ENCODE measurements around the gene JAKMIP1. TPM values are rescaled to one million over a fixed set of nuclear protein-coding genes. Genes with fewer than 3 reads are reported as not detected.

The JAKMIP1 gene
- polyA plus RNA-seq, 1 experiment: not detected

- TF ChIP-seq, protein P1, sequence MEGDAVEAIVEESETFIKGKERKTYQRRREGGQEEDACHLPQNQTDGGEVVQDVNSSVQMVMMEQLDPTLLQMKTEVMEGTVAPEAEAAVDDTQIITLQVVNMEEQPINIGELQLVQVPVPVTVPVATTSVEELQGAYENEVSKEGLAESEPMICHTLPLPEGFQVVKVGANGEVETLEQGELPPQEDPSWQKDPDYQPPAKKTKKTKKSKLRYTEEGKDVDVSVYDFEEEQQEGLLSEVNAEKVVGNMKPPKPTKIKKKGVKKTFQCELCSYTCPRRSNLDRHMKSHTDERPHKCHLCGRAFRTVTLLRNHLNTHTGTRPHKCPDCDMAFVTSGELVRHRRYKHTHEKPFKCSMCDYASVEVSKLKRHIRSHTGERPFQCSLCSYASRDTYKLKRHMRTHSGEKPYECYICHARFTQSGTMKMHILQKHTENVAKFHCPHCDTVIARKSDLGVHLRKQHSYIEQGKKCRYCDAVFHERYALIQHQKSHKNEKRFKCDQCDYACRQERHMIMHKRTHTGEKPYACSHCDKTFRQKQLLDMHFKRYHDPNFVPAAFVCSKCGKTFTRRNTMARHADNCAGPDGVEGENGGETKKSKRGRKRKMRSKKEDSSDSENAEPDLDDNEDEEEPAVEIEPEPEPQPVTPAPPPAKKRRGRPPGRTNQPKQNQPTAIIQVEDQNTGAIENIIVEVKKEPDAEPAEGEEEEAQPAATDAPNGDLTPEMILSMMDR (IDR thresholded peaks at IDR 0.05; ENCODE audit: low read depth, low read length): no peak
- H3K4me3 ChIP-seq (ENCODE audit: low read depth, low read length): no peak within 1 kb of the TSS
- no peaks in the 10 kb centered on the region for H3K27me3 ChIP-seq (ENCODE audit: control insufficient read depth, insufficient read depth, low read length)
- CTCF ChIA-PET: interaction anchor here (4.0 kb wide), 1 partner anchor 19 kb away, joined by 22 read pairs; no protein-coding TSS in a partner anchor
- no peak within 1 kb of the TSS for H3K27ac ChIP-seq (ENCODE audit: low read depth, low read length)
- no peaks in the 10 kb centered on the region for H3K9me3 ChIP-seq (ENCODE audit: control insufficient read depth, insufficient read depth, low read length)
- POLR2A ChIA-PET: no interaction called here
- no peak for DNase-seq (ENCODE audit: low read depth, low spot score)
These were observed 182.0 kb downstream of the JAKMIP1 start, which contains the start of gene C4orf50 for GRCh38 chr4:6018331-6018730. TSS of gene C4orf50 (minus strand) at chr4:6018431.

GRCh38 chr4:6017800-6018199 lies 182.5 kb downstream of the JAKMIP1 start:
- Histone ChIP-seq H3K9me3 (ENCODE audit: control insufficient read depth, insufficient read depth, low read length) (no peaks in the 10 kb centered on the region), H3K27ac (ENCODE audit: low read depth, low read length) (no peak overlapping the region), H3K27me3 (ENCODE audit: control insufficient read depth, insufficient read depth, low read length) (no peaks in the 10 kb centered on the region), H3K4me3 (ENCODE audit: low read depth, low read length) (no peak overlapping the region)
- no peak for DNase-seq (ENCODE audit: low read depth, low spot score)
- TF ChIP-seq, protein P1 (IDR thresholded peaks at IDR 0.05; ENCODE audit: low read depth, low read length): no peak
- CTCF ChIA-PET: no interaction called here
- POLR2A ChIA-PET: no interaction called here

DNA sequence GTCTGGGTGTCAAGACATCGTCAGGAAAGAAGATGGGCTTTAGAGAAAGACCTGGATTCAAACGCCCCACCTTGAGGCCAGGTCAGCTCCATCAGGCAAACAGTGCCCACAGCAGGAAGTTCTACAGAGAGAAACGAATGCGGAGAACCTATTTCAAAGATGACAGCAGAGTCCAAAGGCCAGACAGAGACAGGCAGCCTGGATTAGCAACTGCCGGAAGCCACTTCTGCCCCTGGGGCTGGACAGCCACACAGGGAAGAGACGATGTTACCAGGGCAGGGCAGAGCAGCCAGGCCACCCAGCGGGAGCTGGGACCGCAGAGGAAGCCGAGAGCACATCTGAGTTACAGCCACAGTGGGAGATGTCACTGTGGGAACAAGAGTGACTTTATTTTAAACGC lies 183.3 kb downstream of the JAKMIP1 start:
- Histone ChIP-seq H3K27ac (ENCODE audit: low read depth, low read length) (no peak overlapping the region), H3K4me3 (ENCODE audit: low read depth, low read length) (no peak overlapping the region), H3K9me3 (ENCODE audit: control insufficient read depth, insufficient read depth, low read length) (no peaks in the 10 kb centered on the region), H3K27me3 (ENCODE audit: control insufficient read depth, insufficient read depth, low read length) (no peaks in the 10 kb centered on the region)
- CTCF ChIA-PET: no interaction called here
- TF ChIP-seq, protein P1 (IDR thresholded peaks at IDR 0.05; ENCODE audit: low read depth, low read length): no peak
- DNase-seq (ENCODE audit: low read depth, low spot score): no peak
- POLR2A ChIA-PET: no interaction called here

GRCh38 chr4:6013564-6013963 lies 186.8 kb downstream of the JAKMIP1 start:
- Histone ChIP-seq H3K27me3 (ENCODE audit: control insufficient read depth, insufficient read depth, low read length) (peaks cover 2% of the 10 kb centered on the region), H3K27ac (ENCODE audit: low read depth, low read length) (no peak overlapping the region), H3K4me3 (ENCODE audit: low read depth, low read length) (no peak overlapping the region), H3K9me3 (ENCODE audit: control insufficient read depth, insufficient read depth, low read length) (no peaks in the 10 kb centered on the region)
- ChIA-PET POLR2A (no interaction called here), CTCF (interaction anchor here (4.0 kb wide), 1 partner anchor 15 kb away, joined by 22 read pairs; no protein-coding TSS in a partner anchor)
- TF ChIP-seq, protein P1 (IDR thresholded peaks at IDR 0.05; ENCODE audit: low read depth, low read length): no peak
- no peak for DNase-seq (ENCODE audit: low read depth, low spot score)

DNA sequence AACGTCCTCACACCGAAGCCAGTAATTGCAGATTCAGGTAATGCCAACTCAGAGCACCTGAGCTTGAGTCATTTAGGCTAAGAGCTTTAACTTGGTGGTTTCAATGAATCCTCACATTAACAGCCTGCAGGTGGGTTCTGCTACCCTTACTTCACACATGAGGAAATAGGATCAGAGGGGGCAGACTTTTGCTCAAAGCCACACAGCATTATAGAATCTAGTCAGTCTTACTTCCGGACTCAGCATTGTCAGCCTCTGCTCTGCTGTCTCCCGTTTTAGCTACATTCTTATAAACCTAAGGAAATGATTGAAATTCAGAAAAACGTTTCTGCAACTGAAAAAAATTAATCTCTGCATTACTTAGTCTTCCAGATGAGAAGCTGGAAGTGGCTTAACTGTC lies 188.1 kb downstream of the JAKMIP1 start:
- Histone ChIP-seq H3K27me3 (ENCODE audit: control insufficient read depth, insufficient read depth, low read length) (peaks cover 2% of the 10 kb centered on the region), H3K4me3 (ENCODE audit: low read depth, low read length) (no peak overlapping the region), H3K9me3 (ENCODE audit: control insufficient read depth, insufficient read depth, low read length) (no peaks in the 10 kb centered on the region), H3K27ac (ENCODE audit: low read depth, low read length) (no peak overlapping the region)
- ChIA-PET POLR2A (no interaction called here), CTCF (interaction anchor here (4.0 kb wide), 1 partner anchor 13 kb away, joined by 22 read pairs; no protein-coding TSS in a partner anchor)
- no peak for DNase-seq (ENCODE audit: low read depth, low spot score)
- TF ChIP-seq, protein P1 (IDR thresholded peaks at IDR 0.05; ENCODE audit: low read depth, low read length): no peak

All from AG04450 (cell line).